ENCODE data around the gene KIF4B.
"Not testable (repeated sequence)": the region's sequence is repeated elsewhere in the genome, so short reads cannot be mapped to it uniquely, and the experiment has no call there.

KIF4B gene

DNA sequence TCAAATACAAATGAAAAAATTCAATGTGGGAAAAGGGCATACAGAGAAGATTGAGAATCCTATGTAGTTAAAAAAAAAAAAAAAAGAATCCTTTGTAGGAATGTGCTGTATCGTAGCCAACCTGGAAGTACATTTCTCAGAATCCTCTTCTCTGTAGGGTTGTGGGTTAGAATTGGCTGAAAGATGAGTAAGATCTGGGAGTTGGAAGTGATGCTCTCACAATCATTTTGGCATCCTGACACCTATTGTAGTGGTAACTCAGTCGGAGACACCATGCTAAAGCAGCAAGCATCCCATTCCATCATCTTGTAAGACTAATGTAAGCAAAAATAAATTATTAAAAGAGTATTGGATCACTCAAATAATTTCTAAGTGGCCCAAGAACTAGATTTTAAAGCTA is 42.1 kb upstream of the KIF4B start:
- Histone ChIP-seq H3K79me2 (ENCODE audit: insufficient read depth, low read length) (no peaks in the 10 kb centered on the region), H3K9me3 (ENCODE audit: insufficient read depth, low read depth, low read length) (no peaks in the 10 kb centered on the region), H3K27me3 (ENCODE audit: insufficient read depth, low read length, poor library complexity, severe bottlenecking) (no peaks in the 10 kb centered on the region), H3K9me2 (replicated peaks; ENCODE audit: low read depth, low read length) (no peaks in the 10 kb centered on the region), H3K9ac (ENCODE audit: low read depth, low read length, poor library complexity, severe bottlenecking) (no peak overlapping the region), H3K4me3 (ENCODE audit: low read length, poor library complexity, severe bottlenecking) (no peak overlapping the region), H4K20me1 (ENCODE audit: insufficient read depth, low read length, poor library complexity, severe bottlenecking) (no peaks in the 10 kb centered on the region), H2AFZ (ENCODE audit: low read length) (no peak overlapping the region), H3F3A (ENCODE audit: low read depth) (no peaks in the 10 kb centered on the region), H3K36me3 (ENCODE audit: insufficient read depth, low read length) (peaks cover 15% of the 10 kb centered on the region; the same call in 1 of the 2 replicates), H3K4me2 (ENCODE audit: low read depth, low read length, poor library complexity, severe bottlenecking) (no peak overlapping the region), H3K4me1 (ENCODE audit: insufficient read depth, low read length, poor library complexity, severe bottlenecking) (no peaks in the 10 kb centered on the region)
- no peak for TF ChIP-seq EZH2phosphoT487 (IDR thresholded peaks at IDR 0.05; ENCODE audit: borderline replicate concordance)
- TF ChIP-seq, protein P1, sequence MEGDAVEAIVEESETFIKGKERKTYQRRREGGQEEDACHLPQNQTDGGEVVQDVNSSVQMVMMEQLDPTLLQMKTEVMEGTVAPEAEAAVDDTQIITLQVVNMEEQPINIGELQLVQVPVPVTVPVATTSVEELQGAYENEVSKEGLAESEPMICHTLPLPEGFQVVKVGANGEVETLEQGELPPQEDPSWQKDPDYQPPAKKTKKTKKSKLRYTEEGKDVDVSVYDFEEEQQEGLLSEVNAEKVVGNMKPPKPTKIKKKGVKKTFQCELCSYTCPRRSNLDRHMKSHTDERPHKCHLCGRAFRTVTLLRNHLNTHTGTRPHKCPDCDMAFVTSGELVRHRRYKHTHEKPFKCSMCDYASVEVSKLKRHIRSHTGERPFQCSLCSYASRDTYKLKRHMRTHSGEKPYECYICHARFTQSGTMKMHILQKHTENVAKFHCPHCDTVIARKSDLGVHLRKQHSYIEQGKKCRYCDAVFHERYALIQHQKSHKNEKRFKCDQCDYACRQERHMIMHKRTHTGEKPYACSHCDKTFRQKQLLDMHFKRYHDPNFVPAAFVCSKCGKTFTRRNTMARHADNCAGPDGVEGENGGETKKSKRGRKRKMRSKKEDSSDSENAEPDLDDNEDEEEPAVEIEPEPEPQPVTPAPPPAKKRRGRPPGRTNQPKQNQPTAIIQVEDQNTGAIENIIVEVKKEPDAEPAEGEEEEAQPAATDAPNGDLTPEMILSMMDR (conservative IDR thresholded peaks at IDR 0.05; ENCODE audit: low read length) = no peak

DNA sequence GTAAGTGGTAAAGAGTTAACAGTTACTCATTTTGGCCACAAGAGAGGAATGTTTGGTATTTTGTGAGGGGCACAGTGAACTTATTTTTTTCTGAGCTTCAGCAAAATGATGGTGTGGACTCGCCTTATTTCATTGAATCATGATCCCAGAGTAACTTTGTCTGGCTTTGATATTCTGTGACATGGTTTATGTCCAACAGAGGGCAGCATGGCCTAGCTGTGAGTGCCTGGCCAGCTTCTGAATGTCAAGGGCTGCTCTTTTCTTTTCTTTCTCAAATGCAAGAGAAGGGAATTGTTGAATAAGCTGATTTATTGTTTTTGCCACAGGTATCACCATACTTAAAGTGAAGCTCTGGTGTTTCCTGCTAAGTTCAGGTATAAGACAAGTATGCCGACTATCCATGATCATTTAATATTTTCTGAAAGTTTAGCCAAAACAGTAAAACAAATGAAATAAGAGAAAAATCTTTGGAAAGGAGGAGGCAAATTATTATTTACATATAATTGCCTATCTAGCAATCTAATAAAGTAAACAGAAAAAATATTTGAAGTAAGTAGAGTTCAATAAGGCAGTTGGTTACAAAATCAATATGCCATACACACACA is 41.0 kb upstream of the KIF4B start:
- H3K9ac ChIP-seq (ENCODE audit: low read depth, low read length, poor library complexity, severe bottlenecking) = no peak overlapping the region
- H2AFZ ChIP-seq (ENCODE audit: low read length) = no peak overlapping the region
- no peaks in the 10 kb centered on the region for H3K79me2 ChIP-seq (ENCODE audit: insufficient read depth, low read length)
- no peak for TF ChIP-seq EZH2phosphoT487 (IDR thresholded peaks at IDR 0.05; ENCODE audit: borderline replicate concordance)
- TF ChIP-seq, protein P1 (conservative IDR thresholded peaks at IDR 0.05; ENCODE audit: low read length) = peak; percentile 64
- no peaks in the 10 kb centered on the region for H3K27me3 ChIP-seq (ENCODE audit: insufficient read depth, low read length, poor library complexity, severe bottlenecking)
- no peaks in the 10 kb centered on the region for H3K9me3 ChIP-seq (ENCODE audit: insufficient read depth, low read depth, low read length)
- no peaks in the 10 kb centered on the region for H3K9me2 ChIP-seq (replicated peaks; ENCODE audit: low read depth, low read length)
- peaks cover 6% of the 10 kb centered on the region; the same call in 1 of the 2 replicates for H3K36me3 ChIP-seq (ENCODE audit: insufficient read depth, low read length)
- no peaks in the 10 kb centered on the region for H3K4me1 ChIP-seq (ENCODE audit: insufficient read depth, low read length, poor library complexity, severe bottlenecking)
- H3F3A ChIP-seq (ENCODE audit: low read depth) = no peaks in the 10 kb centered on the region
- H4K20me1 ChIP-seq (ENCODE audit: insufficient read depth, low read length, poor library complexity, severe bottlenecking) = no peaks in the 10 kb centered on the region
- no peak overlapping the region for H3K4me2 ChIP-seq (ENCODE audit: low read depth, low read length, poor library complexity, severe bottlenecking)
- H3K4me3 ChIP-seq (ENCODE audit: low read length, poor library complexity, severe bottlenecking) = no peak overlapping the region

DNA sequence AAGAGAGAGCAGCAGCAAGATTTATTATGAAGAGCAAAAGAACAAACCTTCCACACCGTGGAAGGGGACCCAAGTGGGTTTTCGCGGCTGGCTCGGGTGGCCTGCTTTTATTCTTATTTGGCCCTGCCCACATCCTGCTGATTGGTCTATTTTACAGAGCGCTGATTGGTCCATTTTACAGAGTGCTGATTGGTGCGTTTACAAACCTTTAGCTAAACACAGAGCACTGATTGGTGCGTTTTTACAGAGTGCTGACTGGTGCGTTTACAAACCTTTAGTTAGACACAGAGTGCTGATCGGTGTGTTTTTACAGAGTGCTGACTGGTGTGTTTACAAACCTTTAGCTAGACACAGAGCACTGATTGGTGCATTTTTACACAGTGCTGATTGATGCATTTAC is 37.5 kb upstream of the KIF4B start:
- H3F3A ChIP-seq (ENCODE audit: low read depth); H3K79me2 ChIP-seq (ENCODE audit: insufficient read depth, low read length); H3K27me3 ChIP-seq (ENCODE audit: insufficient read depth, low read length, poor library complexity, severe bottlenecking); H4K20me1 ChIP-seq (ENCODE audit: insufficient read depth, low read length, poor library complexity, severe bottlenecking); H2AFZ ChIP-seq (ENCODE audit: low read length); H3K9ac ChIP-seq (ENCODE audit: low read depth, low read length, poor library complexity, severe bottlenecking); H3K9me2 ChIP-seq (replicated peaks; ENCODE audit: low read depth, low read length); H3K4me2 ChIP-seq (ENCODE audit: low read depth, low read length, poor library complexity, severe bottlenecking); H3K36me3 ChIP-seq (ENCODE audit: insufficient read depth, low read length); H3K4me3 ChIP-seq (ENCODE audit: low read length, poor library complexity, severe bottlenecking); H3K4me1 ChIP-seq (ENCODE audit: insufficient read depth, low read length, poor library complexity, severe bottlenecking); H3K9me3 ChIP-seq (ENCODE audit: insufficient read depth, low read depth, low read length): not testable (repeated sequence)

DNA sequence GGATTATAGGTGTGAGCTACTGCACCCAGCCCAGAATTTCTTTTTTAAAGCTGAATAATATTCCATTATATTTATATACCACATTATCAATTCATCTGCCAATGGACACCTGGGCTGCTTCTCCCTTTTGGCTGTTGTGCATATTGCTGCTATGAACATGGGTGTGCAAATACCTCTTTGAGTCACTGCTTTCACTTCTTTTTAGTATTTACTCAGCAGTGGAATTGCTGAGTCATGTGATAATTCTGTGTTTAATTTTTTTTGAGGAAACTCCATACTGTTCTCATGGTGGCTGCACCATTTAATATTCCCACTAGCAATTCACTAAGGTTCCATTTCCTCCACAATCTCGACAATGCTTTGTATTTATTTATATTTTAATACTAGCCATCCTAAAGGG is 36.1 kb upstream of the KIF4B start:
- Histone ChIP-seq H3K4me1 (ENCODE audit: insufficient read depth, low read length, poor library complexity, severe bottlenecking) (no peaks in the 10 kb centered on the region), H3K4me3 (ENCODE audit: low read length, poor library complexity, severe bottlenecking) (no peak overlapping the region), H3K27me3 (ENCODE audit: insufficient read depth, low read length, poor library complexity, severe bottlenecking) (no peaks in the 10 kb centered on the region), H3K9ac (ENCODE audit: low read depth, low read length, poor library complexity, severe bottlenecking) (no peak overlapping the region), H3K79me2 (ENCODE audit: insufficient read depth, low read length) (no peaks in the 10 kb centered on the region), H4K20me1 (ENCODE audit: insufficient read depth, low read length, poor library complexity, severe bottlenecking) (no peaks in the 10 kb centered on the region), H3K9me2 (replicated peaks; ENCODE audit: low read depth, low read length) (no peaks in the 10 kb centered on the region), H3K36me3 (ENCODE audit: insufficient read depth, low read length) (no peaks in the 10 kb centered on the region), H3K9me3 (ENCODE audit: insufficient read depth, low read depth, low read length) (no peaks in the 10 kb centered on the region), H2AFZ (ENCODE audit: low read length) (no peak overlapping the region), H3K4me2 (ENCODE audit: low read depth, low read length, poor library complexity, severe bottlenecking) (no peak overlapping the region), H3F3A (ENCODE audit: low read depth) (no peaks in the 10 kb centered on the region)
- no peak for TF ChIP-seq EZH2phosphoT487 (IDR thresholded peaks at IDR 0.05; ENCODE audit: borderline replicate concordance)
- TF ChIP-seq, protein P1 (conservative IDR thresholded peaks at IDR 0.05; ENCODE audit: low read length) = no peak

DNA sequence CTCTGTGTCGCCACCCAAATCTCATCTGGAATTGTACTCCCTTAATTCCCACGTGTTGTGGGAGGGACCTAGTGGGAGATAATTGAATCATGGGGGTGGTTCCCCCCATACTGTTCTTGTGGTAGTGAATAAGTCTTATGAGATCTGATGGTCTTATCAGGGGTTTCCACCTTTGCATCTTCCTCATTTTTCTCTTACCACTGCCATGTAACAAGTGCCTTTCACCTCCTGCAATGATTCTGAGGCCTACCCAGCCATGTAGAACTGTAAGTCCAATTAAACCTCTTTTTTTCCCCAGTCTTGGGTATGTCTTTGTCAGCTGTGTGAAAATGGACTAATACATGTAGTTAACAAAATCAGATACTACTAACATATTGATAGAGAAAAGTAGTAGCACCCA is 35.3 kb upstream of the KIF4B start:
- H3K4me2 ChIP-seq (ENCODE audit: low read depth, low read length, poor library complexity, severe bottlenecking); H4K20me1 ChIP-seq (ENCODE audit: insufficient read depth, low read length, poor library complexity, severe bottlenecking); H3K79me2 ChIP-seq (ENCODE audit: insufficient read depth, low read length); H3K4me1 ChIP-seq (ENCODE audit: insufficient read depth, low read length, poor library complexity, severe bottlenecking); H3K4me3 ChIP-seq (ENCODE audit: low read length, poor library complexity, severe bottlenecking); H3K9me2 ChIP-seq (replicated peaks; ENCODE audit: low read depth, low read length); H3K36me3 ChIP-seq (ENCODE audit: insufficient read depth, low read length); H2AFZ ChIP-seq (ENCODE audit: low read length); H3F3A ChIP-seq (ENCODE audit: low read depth); H3K27me3 ChIP-seq (ENCODE audit: insufficient read depth, low read length, poor library complexity, severe bottlenecking); H3K9me3 ChIP-seq (ENCODE audit: insufficient read depth, low read depth, low read length); H3K9ac ChIP-seq (ENCODE audit: low read depth, low read length, poor library complexity, severe bottlenecking): not testable (repeated sequence)

All from Loucy (cell line).